HPDE6-E6E7 (cell line): ENCODE data around the gene DCLK1.

ENCODE experiments used
- DNase-seq: peaks from one replicate; pipeline ENCODE4 v3.0.0; 2011; ENCODE audit warnings: missing footprints; ENCODE audit errors: extremely low spot score

DCLK1 gene

GRCh38 chr13:35826626-35827254, 304.4 kb downstream of the DCLK1 start:
- no peak for DNase-seq

GRCh38 chr13:35824825-35825224, 306.4 kb downstream of the DCLK1 start:
- no peak for DNase-seq

DNA sequence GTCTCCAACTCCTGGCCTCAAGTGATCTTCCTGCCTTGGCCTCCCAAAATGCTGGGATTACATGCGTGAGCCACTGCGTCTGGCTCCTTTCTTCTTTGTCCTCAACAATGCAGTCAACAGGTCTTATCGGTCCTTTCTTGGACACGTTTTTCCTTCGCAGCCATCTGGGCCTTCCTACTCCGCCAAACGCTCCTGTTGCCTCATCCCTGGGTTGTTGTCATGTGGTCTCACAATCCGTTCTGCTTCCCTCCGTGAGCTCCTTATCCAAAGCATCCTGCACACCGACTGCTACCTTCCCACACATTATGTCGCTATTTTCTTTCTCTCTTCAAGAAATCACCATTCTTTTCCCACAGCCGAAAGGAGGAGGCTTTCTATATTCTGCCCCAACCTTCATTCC, 306.8 kb downstream of the DCLK1 start:
- DNase-seq: no peak

GRCh38 chr13:35822666-35823065, 308.5 kb downstream of the DCLK1 start:
- no peak for DNase-seq

DNA sequence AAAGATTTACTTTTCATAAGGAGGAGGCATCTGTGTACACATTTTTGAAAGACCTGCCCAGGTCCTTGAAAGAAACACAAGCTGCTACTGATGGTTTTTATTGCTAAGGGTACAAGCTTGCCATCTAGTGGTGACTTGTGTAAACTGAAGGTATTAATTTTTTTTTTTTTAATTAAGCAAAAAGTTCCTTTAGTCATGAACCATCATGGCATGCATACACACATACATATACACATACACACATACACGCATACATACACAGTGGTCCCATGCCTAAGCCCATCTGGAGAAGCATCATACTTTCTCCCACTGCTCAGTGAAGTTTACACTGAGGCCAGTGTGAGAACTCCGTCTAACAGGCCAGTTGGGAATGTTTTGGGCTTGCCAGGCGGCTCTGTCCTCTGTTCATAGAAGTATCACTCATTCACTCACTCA, 312.5 kb downstream of the DCLK1 start:
- no peak for DNase-seq

GRCh38 chr13:35817642-35818607, 313.3 kb downstream of the DCLK1 start:
- DNase-seq: no peak

DNA sequence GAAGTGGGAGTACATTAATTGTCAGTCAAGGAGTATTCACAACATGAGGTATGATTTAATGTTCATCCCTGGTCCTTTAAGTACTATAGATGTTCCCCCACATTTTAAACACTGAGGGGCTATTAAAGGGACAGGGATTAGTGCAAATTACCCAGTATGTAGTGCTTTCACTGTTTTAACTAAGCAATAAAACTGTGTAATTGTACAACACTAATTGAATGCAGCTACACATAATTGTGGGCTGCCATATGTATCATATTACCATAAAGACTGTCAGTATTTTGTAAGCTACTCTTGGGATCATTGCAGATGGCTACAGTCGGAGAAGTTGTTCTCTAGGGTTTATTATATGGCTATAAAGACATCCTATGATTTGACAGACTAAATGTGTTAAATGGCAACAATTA, 316.6 kb downstream of the DCLK1 start:
- DNase-seq: no peak

DNA sequence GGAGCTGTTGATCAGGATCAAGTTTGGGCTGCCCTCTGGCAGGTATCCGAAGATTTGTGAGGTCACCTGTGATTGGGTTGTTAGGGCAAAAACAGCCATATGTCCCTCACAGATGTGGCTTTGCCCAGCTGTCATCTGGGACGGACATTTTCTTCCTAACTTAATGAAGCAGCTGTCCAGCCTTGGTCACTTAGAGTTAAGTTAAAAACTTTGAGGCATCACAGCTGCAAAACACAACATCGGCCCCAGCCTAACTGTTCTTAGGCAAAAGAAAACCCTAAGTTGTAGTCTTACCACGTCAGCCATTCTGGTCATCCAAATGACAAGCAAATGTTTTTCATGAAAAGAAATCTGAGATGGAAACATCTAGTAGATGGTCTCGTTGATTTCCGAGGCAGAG, 318.4 kb downstream of the DCLK1 start:
- no peak for DNase-seq

GRCh38 chr13:35810321-35810720, 320.9 kb downstream of the DCLK1 start:
- no peak for DNase-seq

- no peak for DNase-seq
These were observed 322.3 kb downstream of the DCLK1 start for GRCh38 chr13:35808846-35809245.

DNA sequence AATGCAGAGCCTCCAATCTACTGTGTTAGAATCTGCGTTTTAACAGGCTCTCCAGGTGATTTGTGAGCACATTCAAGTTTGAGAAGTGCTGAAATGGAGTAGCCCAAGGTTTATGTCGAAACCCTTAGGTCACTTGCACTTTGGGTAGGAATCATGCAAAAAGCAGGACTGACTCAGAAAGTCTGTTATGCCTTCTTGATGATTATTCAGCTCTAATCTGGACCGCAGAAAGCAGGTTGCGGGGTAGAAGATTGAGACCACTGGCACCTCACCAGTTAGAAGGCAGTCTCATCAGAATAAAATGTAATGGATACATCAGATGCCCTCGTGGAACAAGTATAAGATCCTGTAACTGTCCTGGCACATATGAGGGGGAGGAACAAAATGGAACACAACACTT, 326.3 kb downstream of the DCLK1 start:
- no peak for DNase-seq

- no peak for DNase-seq
These were observed 333.2 kb downstream of the DCLK1 start for GRCh38 chr13:35797991-35798390.

GRCh38 chr13:35797244-35797643, 333.9 kb downstream of the DCLK1 start:
- DNase-seq: no peak

- DNase-seq: no peak
These were observed 334.6 kb downstream of the DCLK1 start for GRCh38 chr13:35796623-35797022.

GRCh38 chr13:35794734-35795389, 336.3 kb downstream of the DCLK1 start:
- no peak for DNase-seq

- no peak for DNase-seq
These were observed 337.4 kb downstream of the DCLK1 start for GRCh38 chr13:35793823-35794222.

- no peak for DNase-seq
These were observed 338.3 kb downstream of the DCLK1 start for GRCh38 chr13:35792911-35793310.

- DNase-seq: no peak
These were observed 339.2 kb downstream of the DCLK1 start for GRCh38 chr13:35792021-35792420.

DNA sequence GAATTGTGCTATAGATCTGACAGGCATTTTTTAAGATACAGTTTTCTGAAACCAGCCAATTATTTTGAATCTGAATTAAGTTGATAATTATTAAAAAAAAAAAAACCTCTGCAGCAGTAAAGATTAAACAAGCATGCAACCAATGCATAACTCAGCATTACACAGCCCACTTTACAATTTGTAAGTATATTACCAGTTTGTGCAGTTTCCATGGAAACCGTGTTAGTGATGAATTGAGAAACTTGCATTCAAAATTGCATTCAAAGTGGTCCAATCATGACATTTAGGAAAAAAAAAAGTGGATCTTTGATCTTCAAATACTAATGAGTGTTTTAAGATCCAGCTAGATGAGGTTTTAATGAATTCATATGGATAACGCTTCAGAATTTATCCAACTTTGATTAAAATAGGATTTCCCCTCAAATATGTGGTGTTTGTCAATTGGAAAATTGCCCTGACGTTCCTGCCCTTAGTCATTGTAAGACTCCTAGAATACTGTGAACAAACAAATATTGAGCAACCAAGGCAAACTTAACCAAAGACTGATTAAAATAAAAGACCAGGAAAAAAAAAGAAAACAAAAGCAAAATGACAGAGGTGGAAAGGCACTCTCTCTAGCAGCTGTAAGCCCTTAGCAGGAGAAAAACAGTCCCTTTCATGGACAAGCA, 339.9 kb downstream of the DCLK1 start:
- no peak for DNase-seq

DNA sequence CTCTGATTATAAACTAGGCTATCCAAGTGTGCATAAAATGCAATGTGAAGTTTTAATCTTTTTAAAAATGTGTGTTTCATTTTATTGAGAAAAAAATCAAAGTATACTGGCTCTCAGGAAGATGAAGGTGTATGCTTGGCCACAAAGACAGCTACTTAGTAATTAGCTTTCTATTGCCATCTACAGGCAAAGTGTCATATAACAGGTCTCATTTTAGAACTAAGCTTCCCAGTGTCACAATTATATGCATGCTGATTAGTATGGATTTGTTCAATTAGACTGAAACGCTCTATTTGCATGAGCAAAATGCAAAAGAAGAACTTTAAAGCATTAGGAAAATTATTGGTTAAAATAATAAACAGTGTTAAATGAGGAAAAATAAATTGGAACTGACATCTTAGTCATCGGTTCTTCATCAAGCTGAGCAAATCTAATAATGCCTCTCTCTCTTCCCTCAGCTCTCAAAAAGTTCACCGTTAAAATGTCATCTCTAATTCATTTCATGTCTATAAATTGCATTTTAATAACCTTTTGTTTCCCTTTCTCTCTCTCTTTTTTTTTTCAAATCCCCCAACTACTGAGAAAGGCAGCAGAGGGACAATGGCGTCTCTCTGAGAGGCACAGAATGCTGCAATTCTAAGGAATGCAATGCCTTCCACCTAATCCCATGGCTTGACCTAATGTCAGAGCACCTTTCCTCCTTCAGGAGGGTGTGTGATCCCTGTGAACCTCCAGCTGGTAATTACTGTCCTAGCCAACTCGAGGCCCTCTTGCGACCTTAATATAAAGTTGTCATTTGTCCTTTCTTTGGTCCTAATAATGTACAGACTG, 341.6 kb downstream of the DCLK1 start:
- no peak for DNase-seq

DNA sequence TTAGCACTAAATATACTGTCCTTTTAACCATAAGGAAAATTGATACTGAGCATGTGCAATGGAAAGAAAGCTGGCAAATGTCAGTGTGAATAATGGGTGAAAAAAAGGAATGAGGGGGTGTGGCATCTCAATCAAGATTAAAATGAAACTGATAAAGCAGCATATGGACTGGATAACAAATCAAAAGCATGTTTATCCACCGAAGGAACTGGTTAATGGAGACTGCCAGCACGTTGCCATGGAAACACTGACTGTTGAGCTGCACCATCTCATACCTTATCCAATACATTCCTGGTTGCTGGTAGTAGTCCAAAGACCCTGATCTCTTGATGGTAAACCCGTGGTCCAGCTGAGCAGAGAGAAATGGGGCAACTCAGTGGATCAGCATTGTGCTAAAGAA, 343.2 kb downstream of the DCLK1 start:
- DNase-seq: no peak
